ENCODE measurements around the gene MET.

Gene MET

GRCh38 chr7:116665332-116665996, 6.5 kb upstream of the MET start:
- no peak for DNase-seq

- no peak for DNase-seq
Observed at GRCh38 chr7:116669769-116670168, 2.2 kb upstream of the MET start.

- no peak for DNase-seq
Observed at GRCh38 chr7:116670409-116671015, 1.5 kb upstream of the MET start.

GRCh38 chr7:116671111-116671510, 885 bp upstream of the MET start:
- no peak for DNase-seq

GRCh38 chr7:116672596-116673456, 830 bp downstream of the MET start:
- DNase-seq: peak; percentile 50

GRCh38 chr7:116673457-116673865, 1.5 kb downstream of the MET start:
- DNase-seq: no peak

- no peak for DNase-seq
Observed at GRCh38 chr7:116674508-116675173, 2.6 kb downstream of the MET start.

- no peak for DNase-seq
Observed at GRCh38 chr7:116675812-116676355, 3.9 kb downstream of the MET start.

- DNase-seq: no peak
Observed at GRCh38 chr7:116678780-116679179, 6.8 kb downstream of the MET start.

- no peak for DNase-seq
Observed at GRCh38 chr7:116679500-116679899, 7.5 kb downstream of the MET start.

- DNase-seq: no peak
Observed at GRCh38 chr7:116683786-116684185, 11.8 kb downstream of the MET start.

GRCh38 chr7:116686033-116686432, 14.0 kb downstream of the MET start:
- DNase-seq: no peak

GRCh38 chr7:116686812-116687419, 14.9 kb downstream of the MET start:
- DNase-seq: no peak

- no peak for DNase-seq
Observed at GRCh38 chr7:116687801-116688201, 15.8 kb downstream of the MET start.

GRCh38 chr7:116689790-116690259, 17.8 kb downstream of the MET start:
- no peak for DNase-seq

GRCh38 chr7:116691664-116692063, 19.7 kb downstream of the MET start:
- no peak for DNase-seq

- no peak for DNase-seq
Observed at GRCh38 chr7:116692401-116693308, 20.7 kb downstream of the MET start.

GRCh38 chr7:116696707-116697106, 24.7 kb downstream of the MET start:
- DNase-seq: no peak

GRCh38 chr7:116697152-116697551, 25.2 kb downstream of the MET start:
- no peak for DNase-seq

- DNase-seq: no peak
Observed at GRCh38 chr7:116697761-116698160, 25.8 kb downstream of the MET start.

- no peak for DNase-seq
Observed at GRCh38 chr7:116698396-116698795, 26.4 kb downstream of the MET start.

Data from right forelimb (tissue), 1 donor.